Gastroesophageal sphincter (tissue), 4 donors: ENCODE data around the gene ADAMTS2. TPM values are rescaled to one million over a fixed set of nuclear protein-coding genes. Genes with fewer than 3 reads are reported as not detected.
A peak's percentile ranks its signal among the peaks of the same experiment; 100 is the strongest.

Source experiments
- ATAC-seq: fragments of 150-250 bp; one replicate; pipeline ENCODE4 v1.9.1; 2016; ENCODE audit warnings: mild to moderate bottlenecking, moderate library complexity
- H3K27ac ChIP-seq, 4 donors: fragments of 200-600 bp; sonication (generic) in 3 of 4; 1 replicate in 3 of 4; 2 replicates in 1 of 4; pipeline ENCODE4 v1.5.1; 2016 to 2019
- H3K27me3 ChIP-seq: fragments of 200-600 bp; sonication (generic); one replicate; pipeline ENCODE4 v1.5.1; 2019
- H3K36me3 ChIP-seq, 2 donors: fragments of 200-600 bp; sonication (generic); one replicate each; pipeline ENCODE4 v1.5.1; 2019; ENCODE audit warnings: control low read depth in 1 of 2
- H3K4me1 ChIP-seq, 3 donors: fragments of 200-600 bp; sonication (generic); 1 replicate in 2 of 3; 2 replicates in 1 of 3; pipeline ENCODE4 v1.5.1; 2016 to 2019; ENCODE audit warnings: control low read depth in 2 of 3
- H3K4me3 ChIP-seq, 2 donors: fragments of 200-600 bp; sonication (generic); one replicate each; pipeline ENCODE4 v1.5.1; 2019; ENCODE audit warnings: mild to moderate bottlenecking in 1 of 2, moderate library complexity in 1 of 2
- H3K9me3 ChIP-seq, 3 donors: fragments of 200-600 bp; sonication (generic); one replicate each; pipeline ENCODE4 v1.5.1; 2017 to 2019; ENCODE audit warnings: control low read depth in 2 of 3
- EP300 ChIP-seq: sonication (generic); formaldehyde crosslinking; IDR thresholded peaks from one replicate; pipeline ENCODE4 v1.6.1; 2017; ENCODE audit warnings: antibody characterized with exemption, mild to moderate bottlenecking
- POLR2A ChIP-seq, 2 donors: fragments of 450-650 bp; IDR thresholded peaks; one replicate each; pipeline ENCODE4 v1.6.1; 2017; ENCODE audit warnings: antibody characterized with exemption in 2 of 2, mild to moderate bottlenecking in 2 of 2, moderate library complexity in 1 of 2
- POLR2AphosphoS5 ChIP-seq: sonication (generic); formaldehyde crosslinking; IDR thresholded peaks from one replicate; pipeline ENCODE4 v1.6.1; 2017; ENCODE audit warnings: antibody characterized with exemption
- WGBS, 2 donors: methylation state at CpG; one replicate each; pipeline ENCODE4 v1.1.5; 2018; ENCODE audit warnings: low coverage in 1 of 2; 5-methylcytosine and 5-hydroxymethylcytosine counted together
- total RNA-seq, 4 donors: library from RNA; depleted of rRNA; stranded (reverse); fragments of >200 nt; gene quantifications; one replicate each; pipeline ENCODE4 v1.1.0, GENCODE V29; 2016
- TF ChIP-seq, protein P1 (sequence below), 4 experiments: fragments of 200-600 bp in 2 of 4; fragments of 450-650 bp in 2 of 4; sonication (generic) in 1 of 4; IDR thresholded peaks; one replicate each; pipeline ENCODE4 v1.5.1; 2017 to 2019; ENCODE audit warnings: antibody characterized with exemption in 4 of 4, mild to moderate bottlenecking in 2 of 4, moderate library complexity in 2 of 4

Gene ADAMTS2
- total RNA-seq, 4 donors from 2014 or later, result 14.8 to 24.8 (median 22.6) TPM

DNA sequence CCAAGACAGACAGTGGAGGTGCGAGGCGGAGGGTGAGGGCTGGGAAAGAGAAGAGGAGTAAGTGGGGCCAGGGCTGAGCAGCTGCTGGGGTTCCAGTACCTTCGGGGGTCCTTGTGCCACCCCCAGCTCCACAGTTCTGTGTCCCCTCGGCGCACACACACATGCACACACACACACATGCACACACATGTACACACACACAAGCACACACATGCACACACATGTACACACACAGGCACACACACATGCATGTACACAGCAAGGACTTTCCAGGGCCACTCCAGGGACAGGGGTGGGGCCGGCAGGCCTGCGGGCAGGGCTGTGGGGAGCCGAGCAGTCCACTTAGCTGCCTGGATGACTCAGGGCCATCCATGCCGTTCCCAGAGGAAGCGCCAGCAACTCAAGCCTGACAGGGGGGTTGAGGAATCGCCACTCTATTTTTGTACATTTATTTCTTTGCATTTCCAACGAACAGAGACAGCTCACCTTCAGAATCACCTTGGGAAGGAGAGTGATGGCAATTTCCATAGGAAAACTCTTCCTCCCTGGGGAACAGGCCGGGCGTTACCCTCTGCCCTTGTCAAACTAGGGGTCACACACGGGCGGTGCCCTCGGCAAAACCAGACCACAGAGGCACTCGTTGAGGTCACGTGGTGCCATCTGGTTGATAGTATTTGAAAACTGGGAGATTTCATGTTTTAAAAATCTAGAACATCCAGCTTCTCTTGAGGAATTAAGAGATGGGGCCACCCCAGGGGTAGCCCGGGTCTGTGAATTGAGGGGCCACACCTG, 135.7 kb downstream of the ADAMTS2 start:
- Histone ChIP-seq H3K4me1 (no peaks in the 10 kb centered on the region), H3K27me3 (no peaks in the 10 kb centered on the region), H3K27ac (no peak overlapping the region), H3K9me3 (no peaks in the 10 kb centered on the region), H3K36me3 (no peaks in the 10 kb centered on the region), H3K4me3 (no peak overlapping the region)
- ATAC-seq, result no peak
- WGBS, 2 donors, result 72 to 100% methylated on average over 3 to 8 of the region's 20 CpGs
- TF ChIP-seq, protein P1, sequence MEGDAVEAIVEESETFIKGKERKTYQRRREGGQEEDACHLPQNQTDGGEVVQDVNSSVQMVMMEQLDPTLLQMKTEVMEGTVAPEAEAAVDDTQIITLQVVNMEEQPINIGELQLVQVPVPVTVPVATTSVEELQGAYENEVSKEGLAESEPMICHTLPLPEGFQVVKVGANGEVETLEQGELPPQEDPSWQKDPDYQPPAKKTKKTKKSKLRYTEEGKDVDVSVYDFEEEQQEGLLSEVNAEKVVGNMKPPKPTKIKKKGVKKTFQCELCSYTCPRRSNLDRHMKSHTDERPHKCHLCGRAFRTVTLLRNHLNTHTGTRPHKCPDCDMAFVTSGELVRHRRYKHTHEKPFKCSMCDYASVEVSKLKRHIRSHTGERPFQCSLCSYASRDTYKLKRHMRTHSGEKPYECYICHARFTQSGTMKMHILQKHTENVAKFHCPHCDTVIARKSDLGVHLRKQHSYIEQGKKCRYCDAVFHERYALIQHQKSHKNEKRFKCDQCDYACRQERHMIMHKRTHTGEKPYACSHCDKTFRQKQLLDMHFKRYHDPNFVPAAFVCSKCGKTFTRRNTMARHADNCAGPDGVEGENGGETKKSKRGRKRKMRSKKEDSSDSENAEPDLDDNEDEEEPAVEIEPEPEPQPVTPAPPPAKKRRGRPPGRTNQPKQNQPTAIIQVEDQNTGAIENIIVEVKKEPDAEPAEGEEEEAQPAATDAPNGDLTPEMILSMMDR (IDR thresholded peaks at IDR 0.05), result no peak
- no peak for TF ChIP-seq POLR2A (IDR thresholded peaks at IDR 0.05)
- no peak for TF ChIP-seq POLR2AphosphoS5
- no peak for TF ChIP-seq EP300

DNA sequence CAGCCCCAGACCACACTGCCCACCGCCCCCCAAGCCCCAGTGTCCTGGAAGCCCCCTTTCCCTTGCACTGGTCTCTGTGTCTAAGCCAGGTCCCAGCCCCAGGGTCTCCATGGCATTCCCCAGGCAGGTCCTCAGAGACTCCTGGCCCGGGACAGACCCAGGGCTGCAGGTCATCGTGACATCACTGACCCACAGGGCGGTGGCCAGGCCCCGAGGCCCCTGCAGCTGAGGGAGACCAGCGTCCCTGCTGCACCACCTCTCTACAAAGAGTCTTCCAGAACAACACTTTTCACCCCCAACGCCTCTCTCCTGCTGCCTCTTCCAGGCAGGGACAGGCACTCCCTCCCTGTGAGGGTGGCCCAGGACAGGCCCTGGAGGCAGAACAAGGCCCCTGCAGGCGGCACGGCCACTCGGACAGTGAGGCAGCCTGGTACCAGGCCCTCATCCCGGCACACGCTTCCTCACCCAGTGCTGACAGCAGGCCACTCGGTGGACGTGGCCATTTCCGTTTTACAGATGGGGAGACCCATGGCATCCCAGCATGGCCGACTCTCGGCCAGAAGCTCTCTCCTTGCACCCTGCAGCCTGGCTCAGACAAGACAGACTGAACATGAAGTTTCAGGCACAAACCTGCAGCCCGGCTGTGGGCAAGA, 136.4 kb downstream of the ADAMTS2 start:
- WGBS, 2 donors, result 100% methylated on average over 1 of the region's 18 CpGs; no CpG with 5 or more reads in 1 of the 2 donors
- ATAC-seq, result no peak
- no peak for TF ChIP-seq POLR2AphosphoS5
- no peak for TF ChIP-seq EP300
- no peak for TF ChIP-seq POLR2A (IDR thresholded peaks at IDR 0.05)
- TF ChIP-seq, protein P1 (IDR thresholded peaks at IDR 0.05), result no peak

DNA sequence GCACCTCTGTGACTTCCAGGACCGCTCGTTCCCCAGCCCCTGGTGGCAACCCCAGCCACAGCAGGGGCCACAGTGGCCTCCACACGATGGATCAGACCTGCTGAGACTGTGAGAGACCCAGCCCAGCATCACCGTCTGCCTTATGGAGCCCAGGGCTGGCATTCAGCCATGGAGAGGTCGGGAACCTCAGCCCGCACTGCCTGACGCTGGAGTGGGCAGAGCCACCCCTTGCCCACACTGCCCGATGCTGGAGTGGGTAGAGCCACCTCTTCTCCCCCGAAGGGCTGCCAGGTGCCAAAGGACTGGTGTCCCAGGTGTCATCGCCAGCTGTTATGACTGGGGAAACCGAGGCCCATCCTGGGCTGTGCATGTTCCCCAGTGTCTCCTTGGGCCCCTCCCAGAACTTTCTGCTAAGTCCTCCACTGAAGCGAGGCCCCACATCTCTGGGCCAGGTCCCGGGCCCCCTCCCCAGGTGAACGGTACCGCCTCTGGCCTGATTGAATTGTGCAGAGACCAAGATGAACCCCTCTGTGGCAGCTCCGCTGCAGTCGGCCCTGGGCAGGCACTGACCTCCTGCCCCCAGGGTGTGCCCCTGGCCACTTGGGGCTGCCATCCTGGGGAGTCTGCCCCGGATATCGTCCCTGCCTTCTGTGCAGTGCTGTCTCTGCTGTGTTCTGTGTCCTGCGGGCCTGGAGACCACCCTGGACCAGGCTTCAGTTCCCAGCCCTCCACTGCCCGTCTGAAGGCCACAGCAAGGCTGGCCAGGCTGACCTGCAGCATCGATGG, 137.1 kb downstream of the ADAMTS2 start:
- H3K4me3 ChIP-seq, result no peak overlapping the region
- no peaks in the 10 kb centered on the region for H3K27me3 ChIP-seq
- 91% methylated on average over 8 of the region's 22 CpGs; no CpG with 5 or more reads in 1 of the 2 donors for WGBS, 2 donors
- no peaks in the 10 kb centered on the region for H3K36me3 ChIP-seq
- H3K27ac ChIP-seq, result no peak overlapping the region
- ATAC-seq, result peak; percentile 11
- TF ChIP-seq, protein P1 (IDR thresholded peaks at IDR 0.05), result no peak
- TF ChIP-seq POLR2AphosphoS5 (no peak), POLR2A (IDR thresholded peaks at IDR 0.05) (no peak), EP300 (no peak)
- H3K9me3 ChIP-seq, result no peaks in the 10 kb centered on the region
- no peaks in the 10 kb centered on the region for H3K4me1 ChIP-seq

More for the DNA sequence above, 136.4 kb downstream of the ADAMTS2 start:
- no peaks in the 10 kb centered on the region for H3K4me1 ChIP-seq
- H3K4me3 ChIP-seq, result no peak overlapping the region
- no peaks in the 10 kb centered on the region for H3K9me3 ChIP-seq
- H3K27ac ChIP-seq, result no peak overlapping the region
- no peaks in the 10 kb centered on the region for H3K27me3 ChIP-seq
- H3K36me3 ChIP-seq, result no peaks in the 10 kb centered on the region

DNA sequence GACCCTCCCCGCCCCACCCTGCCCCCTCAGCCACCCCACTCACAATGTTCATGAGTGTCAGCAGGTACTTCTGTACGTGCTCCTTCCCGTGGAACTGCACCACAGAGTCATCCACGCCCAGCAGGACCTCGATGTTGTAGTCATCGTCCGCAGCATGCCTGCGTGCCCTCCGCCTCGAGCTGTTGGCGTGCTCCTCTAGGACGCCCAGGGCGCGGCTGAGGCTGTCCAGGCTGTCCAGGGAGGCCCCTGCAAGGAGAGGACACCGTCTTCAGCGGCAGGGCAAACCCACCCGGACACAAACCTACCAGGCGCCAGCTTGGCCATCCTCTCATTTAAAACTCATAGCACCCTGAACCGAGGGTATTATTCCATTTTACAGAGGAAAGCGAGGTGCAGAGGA, 137.8 kb downstream of the ADAMTS2 start:
- ATAC-seq, result no peak
- TF ChIP-seq, protein P1 (IDR thresholded peaks at IDR 0.05), result no peak
- TF ChIP-seq POLR2AphosphoS5 (no peak), EP300 (no peak), POLR2A (IDR thresholded peaks at IDR 0.05) (no peak)
- WGBS, 2 donors, result 80% methylated on average over 1 of the region's 20 CpGs; no CpG with 5 or more reads in 1 of the 2 donors
- H3K4me1 ChIP-seq, result no peaks in the 10 kb centered on the region
- H3K9me3 ChIP-seq, result no peaks in the 10 kb centered on the region
- H3K36me3 ChIP-seq, result no peaks in the 10 kb centered on the region
- no peak overlapping the region for H3K4me3 ChIP-seq
- H3K27me3 ChIP-seq, result no peaks in the 10 kb centered on the region
- H3K27ac ChIP-seq, result no peak overlapping the region
